ENCODE data around the gene ST6GALNAC5.

Gene ST6GALNAC5

GRCh38 chr1:77056525-77056924 lies 189.2 kb downstream of the ST6GALNAC5 start:
- DNase-seq: no peak

GRCh38 chr1:77057994-77058585 lies 190.8 kb downstream of the ST6GALNAC5 start:
- peak; percentile 39 for DNase-seq

GRCh38 chr1:77060000-77060399 lies 192.7 kb downstream of the ST6GALNAC5 start:
- no peak for DNase-seq

- DNase-seq: no peak
These were observed 193.9 kb downstream of the ST6GALNAC5 start for GRCh38 chr1:77061162-77061561.

DNA sequence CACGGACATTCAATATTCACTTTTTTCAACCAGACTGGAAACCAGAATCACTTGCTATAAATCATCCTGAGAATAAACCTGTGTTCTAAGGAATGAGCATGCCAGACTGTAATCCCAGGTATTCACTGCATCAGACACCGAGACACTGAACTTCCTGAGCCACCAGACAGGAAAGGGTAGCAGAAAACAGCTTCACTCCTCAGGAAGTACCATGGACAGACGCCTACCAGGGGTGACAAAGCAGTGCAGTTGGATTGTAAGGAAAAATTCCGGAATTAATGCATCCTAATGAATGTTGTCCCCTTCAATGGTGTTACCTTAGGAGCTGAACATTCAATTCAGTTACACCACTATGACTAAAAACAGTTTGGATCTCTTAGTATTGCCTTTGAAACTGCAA lies 195.8 kb downstream of the ST6GALNAC5 start:
- no peak for DNase-seq

GRCh38 chr1:77064246-77064645 lies 197.0 kb downstream of the ST6GALNAC5 start:
- no peak for DNase-seq

DNA sequence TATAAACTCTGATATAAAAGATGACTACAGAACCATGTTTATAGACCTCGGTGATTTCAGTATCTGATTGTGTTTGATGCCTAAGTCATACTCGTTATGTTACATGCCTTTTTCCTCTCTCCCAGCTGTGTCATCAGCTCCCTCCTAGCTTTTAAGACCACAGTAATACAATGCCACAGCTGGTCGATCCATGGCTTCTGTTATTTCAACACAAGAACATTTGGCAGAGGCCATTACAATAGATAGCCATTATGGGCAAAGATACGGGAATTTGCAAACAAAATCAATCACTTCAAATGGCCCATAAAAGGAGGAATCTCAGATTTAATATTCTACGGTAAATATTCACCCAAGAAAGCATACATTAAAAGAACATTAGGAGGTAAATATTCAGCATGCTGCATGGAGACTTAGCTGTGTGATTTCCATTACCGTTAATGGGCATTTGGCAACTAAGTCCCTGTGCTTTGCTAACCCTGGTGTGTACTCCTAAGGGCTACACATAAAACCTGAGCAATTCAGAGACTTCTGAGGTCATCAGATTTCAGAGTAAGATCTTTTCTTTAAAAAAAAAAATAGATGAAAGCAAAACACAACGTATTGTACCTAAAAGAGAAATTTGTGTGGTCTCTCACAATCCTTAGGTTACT lies 198.5 kb downstream of the ST6GALNAC5 start:
- no peak for DNase-seq

DNA sequence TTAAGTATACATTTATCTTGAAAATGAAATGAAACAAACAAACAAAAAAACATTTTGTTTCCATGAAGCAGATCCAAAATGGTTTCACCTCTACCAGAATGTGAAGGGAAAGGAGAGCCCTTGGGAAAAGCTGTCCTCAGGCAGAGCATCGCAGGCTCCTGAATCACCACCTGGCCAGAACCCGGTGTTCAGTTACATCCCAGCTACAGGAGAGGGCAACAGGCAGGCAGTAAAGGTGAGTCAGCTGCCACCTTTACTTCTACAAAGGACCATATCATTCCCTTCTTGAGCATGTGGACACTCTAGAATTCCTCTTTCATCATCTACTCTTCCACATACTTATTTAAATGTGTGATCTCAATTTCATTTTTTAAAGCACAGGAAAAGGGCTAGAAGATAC lies 200.7 kb downstream of the ST6GALNAC5 start:
- peak; percentile 94 for DNase-seq

DNA sequence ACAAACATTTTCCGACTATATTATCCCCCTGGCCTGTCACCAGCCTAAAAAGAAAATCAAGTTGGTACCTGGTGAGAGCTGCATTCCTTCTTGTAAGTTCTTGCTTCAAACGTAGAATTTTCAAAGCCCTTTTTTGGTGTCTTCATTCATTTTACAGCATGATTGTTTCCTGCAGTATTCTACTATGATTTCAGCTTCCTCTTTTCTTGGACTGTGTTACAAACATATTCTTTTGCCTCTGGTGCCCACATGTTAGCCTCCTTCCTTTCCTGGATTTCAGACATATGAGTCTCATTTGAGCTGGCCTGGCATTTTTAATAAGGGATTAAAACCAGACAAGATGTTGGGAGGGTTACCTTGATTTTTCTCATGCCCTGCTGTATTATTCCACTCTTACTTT lies 209.5 kb downstream of the ST6GALNAC5 start:
- DNase-seq: no peak

DNA sequence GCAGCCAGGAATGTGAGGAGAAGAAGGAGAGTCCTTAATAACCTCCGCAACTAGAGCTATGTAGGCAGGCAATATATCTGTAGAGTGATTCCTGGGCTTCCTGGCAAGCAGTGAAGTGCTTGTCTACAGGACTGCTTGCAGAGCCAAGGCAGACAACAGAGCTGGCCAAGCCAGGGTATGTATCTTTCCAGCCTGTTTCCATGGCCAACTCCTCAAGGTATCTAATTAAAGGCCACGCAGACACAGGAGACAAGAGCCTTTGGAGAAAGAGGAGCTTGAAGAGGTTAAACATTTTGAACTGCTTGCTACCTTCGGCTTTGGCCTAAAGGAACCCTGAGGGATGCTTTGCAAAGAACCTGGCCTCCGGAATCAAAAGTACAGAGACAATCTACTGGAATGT lies 214.6 kb downstream of the ST6GALNAC5 start:
- DNase-seq: no peak

GRCh38 chr1:77084457-77084856 lies 217.2 kb downstream of the ST6GALNAC5 start:
- no peak for DNase-seq

- no peak for DNase-seq
These were observed 217.8 kb downstream of the ST6GALNAC5 start for GRCh38 chr1:77085109-77085508.

DNA sequence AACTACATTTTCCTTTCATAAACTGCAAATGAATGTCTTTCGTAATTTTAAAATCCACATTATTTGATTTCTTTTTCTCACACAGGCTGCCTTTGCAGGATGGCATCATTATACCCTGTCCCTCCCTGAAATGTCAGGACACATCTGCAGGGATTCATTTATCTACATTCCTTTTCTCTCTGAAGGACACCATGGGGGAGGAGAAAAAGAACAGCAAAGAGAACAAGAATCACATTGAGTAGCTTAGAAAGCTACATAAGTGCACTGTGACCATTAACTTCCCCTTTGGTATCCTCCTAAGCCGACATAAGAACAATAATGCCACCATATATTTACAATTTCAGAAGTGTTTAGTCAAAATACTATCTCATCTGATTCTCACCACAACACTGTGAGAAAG lies 222.5 kb downstream of the ST6GALNAC5 start:
- no peak for DNase-seq

- no peak for DNase-seq
These were observed 228.0 kb downstream of the ST6GALNAC5 start for GRCh38 chr1:77095236-77095635.

DNA sequence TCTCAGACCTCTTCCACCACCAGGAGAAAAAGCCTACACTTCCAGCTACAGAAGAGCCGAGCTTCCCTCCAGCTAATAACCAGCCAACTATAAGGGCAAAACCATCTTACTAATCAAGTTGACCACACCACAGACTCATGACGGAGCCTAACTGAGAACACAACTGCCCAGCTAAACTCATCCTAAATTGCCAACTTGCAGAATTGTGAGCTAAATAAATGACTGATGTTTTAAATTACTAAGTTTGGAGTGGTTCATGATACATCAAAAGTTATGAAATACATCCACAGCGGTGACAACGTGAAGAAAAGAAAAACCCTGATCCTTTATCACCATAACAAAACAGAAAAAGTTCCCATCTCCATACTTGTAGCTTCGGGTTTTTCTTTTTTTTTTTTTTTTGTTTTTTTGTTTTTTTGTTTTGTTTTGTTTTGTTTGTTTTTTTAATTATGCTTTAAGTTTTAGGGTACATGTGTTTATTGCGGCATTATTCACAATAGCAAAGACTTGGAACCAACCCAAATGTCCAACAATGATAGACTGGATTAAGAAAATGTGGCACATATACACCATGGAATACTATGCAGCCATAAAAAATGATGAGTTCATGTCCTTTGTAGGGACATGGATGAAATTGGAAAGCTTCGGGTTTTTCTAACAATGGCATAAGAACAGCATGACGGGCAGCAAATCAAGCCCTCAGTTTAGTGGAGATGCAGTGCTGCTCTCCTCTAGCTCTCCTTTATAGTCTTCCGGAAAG lies 229.4 kb downstream of the ST6GALNAC5 start:
- no peak for DNase-seq

GRCh38 chr1:77100875-77101274 lies 233.6 kb downstream of the ST6GALNAC5 start:
- DNase-seq: no peak

DNA sequence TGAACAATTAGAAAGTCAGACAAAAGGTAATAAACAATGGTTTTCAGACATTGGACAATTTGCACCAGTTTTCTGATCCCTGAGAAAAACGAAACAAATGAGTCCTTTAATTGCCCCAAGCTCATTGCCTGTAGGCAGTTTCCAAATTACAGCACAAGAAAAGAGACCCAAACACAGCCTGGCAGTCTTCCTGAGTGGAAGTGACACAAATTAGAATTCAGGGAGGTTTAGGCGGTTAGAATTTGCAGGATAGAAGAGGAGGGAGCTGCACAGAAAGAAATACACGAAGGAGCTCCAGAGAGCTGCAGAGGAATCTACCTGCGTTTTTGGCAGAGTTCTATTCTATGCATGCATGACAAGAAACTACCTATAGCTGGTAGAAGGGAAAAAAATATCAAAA lies 236.2 kb downstream of the ST6GALNAC5 start:
- DNase-seq: no peak

GRCh38 chr1:77104672-77105071 lies 237.4 kb downstream of the ST6GALNAC5 start:
- DNase-seq: no peak

Data from NCI-H510A treated with DMSO at 0.1 percent for 48 hours (cell line).